Effector memory CD4-positive, alpha-beta T cell (primary cell): ENCODE data around the gene RAD51B.

Experiments used
- DNase-seq, 3 donors: peaks; one replicate each; pipeline ENCODE4 v3.0.0-alpha.2; 2020
- H3K27ac ChIP-seq: 2 replicates; pipeline ENCODE4 v1.7.0; 2013; ENCODE audit warnings: mild to moderate bottlenecking, low read length, moderate library complexity; ENCODE audit not compliant: insufficient read depth, poor library complexity, severe bottlenecking
- H3K27me3 ChIP-seq: replicated peaks from 2 replicates; pipeline ENCODE4 v1.7.0; 2013; ENCODE audit warnings: mild to moderate bottlenecking, low read length; ENCODE audit not compliant: insufficient read depth, control insufficient read depth, poor library complexity, severe bottlenecking
- H3K36me3 ChIP-seq: 2 replicates; pipeline ENCODE4 v1.7.0; 2013; ENCODE audit warnings: mild to moderate bottlenecking, low read length, moderate library complexity; ENCODE audit not compliant: control insufficient read depth, insufficient read depth
- H3K4me1 ChIP-seq: 2 replicates; pipeline ENCODE4 v1.7.0; 2013; ENCODE audit warnings: low read length, mild to moderate bottlenecking; ENCODE audit not compliant: control insufficient read depth, insufficient read depth, poor library complexity, severe bottlenecking
- H3K4me3 ChIP-seq: 2 replicates; pipeline ENCODE4 v1.7.0; 2013; ENCODE audit warnings: low read length, low read depth, mild to moderate bottlenecking; ENCODE audit not compliant: insufficient read depth, poor library complexity, severe bottlenecking
- H3K9me3 ChIP-seq: 2 replicates; pipeline ENCODE4 v1.7.0; 2013; ENCODE audit warnings: mild to moderate bottlenecking, low read length, moderate library complexity; ENCODE audit not compliant: control insufficient read depth

Gene RAD51B

GRCh38 chr14:68728342-68729106 is 908.9 kb downstream of the RAD51B start:
- Histone ChIP-seq H3K4me3 (no peak overlapping the region), H3K27ac (no peak overlapping the region), H3K36me3 (no peaks in the 10 kb centered on the region), H3K4me1 (peaks cover 5% of the 10 kb centered on the region), H3K9me3 (no peaks in the 10 kb centered on the region), H3K27me3 (no peaks in the 10 kb centered on the region)
- no peak for DNase-seq

DNA sequence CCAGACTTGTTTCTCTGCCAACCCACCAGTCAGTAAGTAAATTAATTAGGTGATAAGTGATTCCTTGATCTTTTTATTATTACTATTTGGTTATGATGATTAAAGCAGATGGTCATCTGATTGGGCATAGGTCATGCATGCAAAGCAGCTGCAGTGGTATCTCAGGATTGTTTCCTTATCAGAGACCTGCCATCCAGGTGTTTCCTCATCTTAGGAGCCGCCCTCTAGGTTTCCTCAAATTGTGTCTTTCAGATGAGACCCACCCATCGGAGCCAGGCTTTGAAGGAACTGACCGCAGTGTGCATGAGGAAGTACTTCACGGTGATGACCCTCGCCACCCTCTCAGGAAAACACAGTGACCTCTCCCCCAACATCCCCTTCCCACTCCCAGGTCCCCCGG is 910.0 kb downstream of the RAD51B start:
- Histone ChIP-seq H3K27ac (no peak overlapping the region), H3K36me3 (no peaks in the 10 kb centered on the region), H3K27me3 (no peaks in the 10 kb centered on the region), H3K4me1 (peaks cover 13% of the 10 kb centered on the region), H3K4me3 (no peak overlapping the region), H3K9me3 (no peaks in the 10 kb centered on the region)
- no peak for DNase-seq

- Histone ChIP-seq H3K27ac (no peak overlapping the region), H3K4me3 (no peak overlapping the region)
- DNase-seq, result no peak
These were observed 910.8 kb downstream of the RAD51B start for GRCh38 chr14:68730348-68730747.

GRCh38 chr14:68730811-68731425 is 911.3 kb downstream of the RAD51B start:
- Histone ChIP-seq H3K27me3 (no peaks in the 10 kb centered on the region), H3K36me3 (no peaks in the 10 kb centered on the region), H3K4me3 (no peak overlapping the region), H3K4me1 (peaks cover 19% of the 10 kb centered on the region), H3K9me3 (no peaks in the 10 kb centered on the region), H3K27ac (no peak overlapping the region)
- no peak for DNase-seq

More at GRCh38 chr14:68730348-68730747, 910.8 kb downstream of the RAD51B start:
- H3K27me3 ChIP-seq, result no peaks in the 10 kb centered on the region
- H3K9me3 ChIP-seq, result no peaks in the 10 kb centered on the region
- H3K36me3 ChIP-seq, result no peaks in the 10 kb centered on the region
- H3K4me1 ChIP-seq, result peaks cover 19% of the 10 kb centered on the region

GRCh38 chr14:68733086-68733914 is 913.7 kb downstream of the RAD51B start:
- no peak overlapping the region for H3K27ac ChIP-seq
- H3K27me3 ChIP-seq, result no peaks in the 10 kb centered on the region
- peaks cover 19% of the 10 kb centered on the region for H3K4me1 ChIP-seq
- no peaks in the 10 kb centered on the region for H3K36me3 ChIP-seq
- H3K4me3 ChIP-seq, result no peak overlapping the region
- no peaks in the 10 kb centered on the region for H3K9me3 ChIP-seq
- no peak for DNase-seq

GRCh38 chr14:68734231-68734732 is 914.7 kb downstream of the RAD51B start:
- peak overlapping the region; percentile 48 for H3K27ac ChIP-seq
- peaks cover 19% of the 10 kb centered on the region for H3K4me1 ChIP-seq

GRCh38 chr14:68735856-68736255 is 916.3 kb downstream of the RAD51B start:
- no peak overlapping the region for H3K27ac ChIP-seq
- no peaks in the 10 kb centered on the region for H3K27me3 ChIP-seq
- peaks cover 19% of the 10 kb centered on the region for H3K4me1 ChIP-seq

More at GRCh38 chr14:68734231-68734732, 914.7 kb downstream of the RAD51B start:
- peak in 2 of 3 donors; percentile 6 to 12 for DNase-seq
- Histone ChIP-seq H3K27me3 (no peaks in the 10 kb centered on the region), H3K9me3 (no peaks in the 10 kb centered on the region), H3K36me3 (no peaks in the 10 kb centered on the region), H3K4me3 (no peak overlapping the region)

DNA sequence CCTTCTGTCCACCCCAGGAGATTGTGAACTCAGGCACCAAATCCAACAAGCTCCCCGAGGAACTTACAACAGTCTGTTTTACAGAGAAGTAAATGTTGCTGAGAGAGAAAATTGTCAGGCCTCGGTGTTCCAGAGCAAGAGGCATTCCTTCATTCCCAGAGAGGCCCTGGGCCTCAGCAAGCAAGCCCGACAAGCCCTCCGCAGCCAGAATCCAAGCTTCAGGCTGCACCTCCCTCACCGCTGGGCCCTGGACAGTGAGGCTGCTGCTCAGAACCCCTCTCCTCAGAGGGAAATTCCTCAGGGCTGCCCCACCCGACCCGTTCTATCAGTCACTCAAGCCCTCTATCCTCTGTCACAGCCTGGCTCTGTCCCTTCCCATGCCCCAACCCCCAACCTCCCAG is 916.9 kb downstream of the RAD51B start:
- H3K4me3 ChIP-seq, result no peak overlapping the region
- no peak for DNase-seq
- H3K36me3 ChIP-seq, result no peaks in the 10 kb centered on the region
- H3K9me3 ChIP-seq, result no peaks in the 10 kb centered on the region
- no peak overlapping the region for H3K27ac ChIP-seq
- H3K4me1 ChIP-seq, result peaks cover 19% of the 10 kb centered on the region
- no peaks in the 10 kb centered on the region for H3K27me3 ChIP-seq

More at GRCh38 chr14:68735856-68736255, 916.3 kb downstream of the RAD51B start:
- Histone ChIP-seq H3K9me3 (no peaks in the 10 kb centered on the region), H3K36me3 (no peaks in the 10 kb centered on the region), H3K4me3 (no peak overlapping the region)
- no peak for DNase-seq

- no peak overlapping the region for H3K27ac ChIP-seq
- H3K9me3 ChIP-seq, result no peaks in the 10 kb centered on the region
- no peak overlapping the region for H3K4me3 ChIP-seq
- no peak for DNase-seq
- H3K36me3 ChIP-seq, result no peaks in the 10 kb centered on the region
- peaks cover 19% of the 10 kb centered on the region for H3K4me1 ChIP-seq
- H3K27me3 ChIP-seq, result no peaks in the 10 kb centered on the region
These were observed 917.5 kb downstream of the RAD51B start for GRCh38 chr14:68737086-68737485.
